Medulla oblongata (tissue), 1 donor: Measurements from ENCODE around the gene NKD1.
A peak's percentile ranks its signal among the peaks of the same experiment; 100 is the strongest.

Experiments used
- DNase-seq: peaks from one replicate; pipeline ENCODE4 v3.0.0-alpha.2; 2015; ENCODE audit errors: extremely low spot score

NKD1 gene

DNA sequence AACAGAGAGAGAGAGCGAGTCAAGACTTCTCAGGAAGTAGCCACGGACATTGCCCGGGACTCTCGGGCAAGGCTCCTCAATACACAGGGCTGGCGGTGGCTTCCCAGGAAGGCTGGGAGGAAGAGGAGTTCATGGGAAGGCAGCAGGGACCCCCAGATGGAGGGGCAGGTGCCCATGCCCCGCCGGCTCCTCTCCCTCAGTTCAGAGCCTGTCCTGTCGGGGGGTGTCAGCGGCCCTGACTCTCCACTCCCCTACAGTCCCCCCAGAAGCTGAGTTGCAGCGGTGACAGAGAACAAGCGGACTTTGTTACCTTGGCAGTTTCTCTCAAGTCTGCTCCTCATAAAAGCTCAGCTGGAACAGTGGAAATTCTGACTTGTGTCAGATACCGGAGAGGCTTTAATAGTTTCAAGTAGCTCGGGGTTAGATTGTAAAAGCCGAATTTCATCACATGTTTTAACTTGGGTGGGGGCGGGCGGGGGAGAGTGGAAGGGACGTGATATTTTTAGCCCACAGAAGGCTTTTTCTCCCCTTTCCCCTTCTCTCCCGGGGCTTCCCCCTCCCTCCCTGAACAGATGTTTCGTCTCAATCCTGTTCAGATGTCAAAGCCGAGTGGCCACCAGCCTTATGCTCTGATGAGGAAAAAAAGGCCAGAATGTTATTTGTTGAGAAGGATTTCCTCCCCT, 65.2 kb downstream of the NKD1 start:
- DNase-seq: no peak

DNA sequence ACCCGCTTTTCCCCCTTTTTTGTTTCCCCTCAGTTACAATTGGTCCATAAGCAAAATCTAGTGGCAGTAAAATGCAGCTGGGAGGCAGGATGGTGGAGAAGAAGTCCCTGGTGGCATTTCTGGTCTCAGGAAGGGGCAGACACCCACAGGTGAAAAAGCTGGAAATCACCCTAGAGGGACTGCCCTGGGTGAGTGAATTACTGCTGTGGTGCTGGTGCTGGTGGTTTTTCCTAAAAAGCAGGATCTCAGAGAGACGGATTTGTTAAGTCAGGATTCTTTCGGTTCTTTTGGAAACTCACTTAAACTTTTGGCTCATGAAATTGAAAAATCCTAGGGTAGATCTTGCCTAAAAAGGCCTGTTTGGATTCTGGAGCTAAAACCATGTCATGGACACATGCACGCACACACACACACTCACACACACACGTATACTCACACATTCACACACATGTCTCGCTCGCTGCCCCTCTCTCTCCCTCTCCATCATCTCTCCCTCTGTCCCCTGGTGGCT, 65.8 kb downstream of the NKD1 start:
- DNase-seq: no peak

DNA sequence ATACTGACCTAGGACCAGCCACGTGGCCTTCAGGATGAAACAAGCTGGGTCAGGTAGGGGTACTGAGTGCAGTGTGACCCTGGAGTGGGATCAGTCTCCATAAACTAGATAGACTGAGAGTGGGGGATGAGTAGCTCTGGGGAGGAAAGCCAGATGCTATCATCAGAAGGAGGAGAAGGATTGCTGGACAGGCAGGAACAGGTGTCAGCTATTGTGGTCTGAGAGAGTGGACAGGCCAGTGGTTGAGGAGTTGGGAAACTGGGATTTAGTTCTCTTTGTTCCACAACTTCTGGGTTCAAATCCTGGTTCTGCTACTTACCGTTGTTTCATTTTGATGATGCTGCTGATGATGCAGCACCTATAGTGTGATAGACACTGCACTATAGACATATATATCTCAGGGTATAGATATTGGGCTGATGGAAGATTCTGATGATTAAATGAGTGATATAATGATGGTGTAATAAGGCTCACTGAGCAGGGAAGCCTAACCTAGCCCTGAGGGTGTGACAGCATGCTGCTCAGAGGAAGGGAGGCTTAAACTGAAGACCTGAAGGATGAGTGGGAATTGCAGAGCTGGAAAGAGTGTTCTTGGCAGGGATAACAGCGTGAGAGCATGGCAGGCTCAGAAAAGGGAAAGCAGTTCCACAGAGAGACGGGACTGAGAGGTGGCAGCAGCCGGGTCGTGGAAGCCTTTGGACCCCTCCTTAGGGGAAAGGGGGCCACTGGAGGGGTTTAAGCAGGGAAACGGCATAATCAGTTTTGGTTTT, 66.9 kb downstream of the NKD1 start:
- DNase-seq: no peak

DNA sequence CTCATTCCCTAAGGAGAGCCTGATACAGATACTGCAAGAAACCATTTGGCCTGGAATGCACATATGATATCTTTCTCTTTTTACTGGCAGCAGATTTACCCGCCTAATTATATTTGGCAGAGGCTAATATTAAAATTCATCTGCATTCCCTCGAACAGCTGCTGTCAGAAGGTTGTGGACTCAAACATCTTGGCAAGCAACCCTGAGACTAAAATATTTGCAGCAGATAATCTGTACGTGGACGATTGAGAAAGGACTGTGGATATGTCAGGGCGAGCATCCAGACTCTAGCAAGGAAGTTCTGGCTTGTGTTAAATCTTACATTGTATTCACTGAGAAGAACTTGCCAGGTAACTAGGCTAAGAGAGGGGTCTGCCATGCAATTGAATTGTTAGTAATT, 67.7 kb downstream of the NKD1 start:
- no peak for DNase-seq

DNA sequence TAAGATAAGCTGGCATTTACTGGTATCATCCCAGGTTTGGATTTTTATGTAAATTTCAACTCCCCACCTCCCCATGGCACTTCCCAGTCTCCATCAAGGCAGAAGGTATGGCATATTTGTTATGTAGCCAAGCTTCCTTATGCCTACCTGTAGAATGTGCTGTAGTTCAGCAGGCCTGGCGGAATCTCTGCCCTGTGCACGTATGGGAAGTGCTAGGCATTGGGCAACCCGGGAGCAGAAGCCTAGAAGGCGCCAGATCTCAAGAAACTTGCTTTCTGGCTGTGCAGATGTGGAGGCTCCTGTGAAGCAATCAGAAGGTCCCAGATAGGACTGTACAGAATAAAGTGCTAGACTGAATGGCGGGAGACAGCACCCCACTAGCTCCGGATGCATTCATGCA, 68.2 kb downstream of the NKD1 start:
- DNase-seq: no peak

DNA sequence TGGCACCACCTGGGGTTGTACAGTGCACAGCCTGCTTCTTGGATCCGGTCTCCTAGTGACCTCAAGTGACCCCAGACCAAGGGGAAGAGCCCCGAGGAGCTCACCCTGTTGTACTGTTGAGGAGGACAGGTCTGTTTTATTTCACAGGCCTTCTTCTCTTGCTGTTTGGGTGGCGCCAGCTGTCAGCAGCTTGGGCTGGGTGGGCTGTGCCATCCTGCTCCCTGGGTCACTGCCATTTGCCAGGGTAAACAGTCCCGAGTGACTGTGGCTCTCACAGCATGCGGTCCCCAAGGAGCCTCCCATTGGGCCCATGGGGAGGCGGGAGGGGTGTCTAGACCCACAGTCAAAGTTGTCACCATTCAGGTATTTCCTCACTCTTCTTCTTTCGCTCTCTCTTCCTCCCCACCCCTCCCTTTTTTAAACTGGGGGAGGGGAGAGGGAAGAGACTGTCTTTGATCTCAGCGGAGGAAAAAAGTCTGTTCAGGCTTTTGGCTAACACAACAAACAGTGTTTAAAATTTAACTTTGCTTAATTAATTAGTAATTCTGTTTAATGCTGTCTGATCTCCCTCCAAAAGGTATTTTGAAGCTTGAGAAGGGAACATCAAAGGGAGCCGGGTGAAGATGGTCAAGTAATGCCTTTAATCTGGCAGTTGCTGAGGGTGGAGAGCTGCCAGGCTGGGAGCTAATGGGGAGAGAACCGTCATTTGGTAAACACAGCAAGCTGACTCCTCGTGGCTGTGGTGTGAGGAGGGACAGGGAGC, 68.9 kb downstream of the NKD1 start:
- DNase-seq: no peak

DNA sequence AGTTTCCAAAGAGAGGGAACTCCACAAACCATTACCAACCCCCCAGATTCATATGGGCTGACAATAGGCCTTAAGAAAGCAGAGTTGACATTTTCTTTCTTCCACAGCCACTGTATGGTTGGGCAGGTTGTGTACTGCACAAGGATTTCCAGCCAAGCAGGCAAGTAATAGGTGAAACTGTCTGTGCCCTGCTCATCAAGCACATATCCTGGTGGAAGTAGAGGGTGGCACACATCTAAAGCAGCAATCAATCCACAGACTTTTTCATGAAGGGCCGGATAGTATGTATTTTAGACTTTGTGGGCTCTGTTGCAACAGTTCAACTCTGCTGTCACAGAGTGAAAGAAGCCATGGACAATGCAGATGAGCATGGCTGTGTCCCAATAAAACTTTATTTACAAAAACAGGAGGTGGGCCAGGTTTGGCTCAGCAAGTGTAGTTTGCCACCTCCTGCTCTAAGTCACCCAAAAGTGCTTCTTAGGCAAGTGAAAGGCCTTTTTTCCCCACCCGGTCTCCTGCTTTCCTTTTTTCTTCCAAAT, 69.5 kb downstream of the NKD1 start:
- DNase-seq: no peak

DNA sequence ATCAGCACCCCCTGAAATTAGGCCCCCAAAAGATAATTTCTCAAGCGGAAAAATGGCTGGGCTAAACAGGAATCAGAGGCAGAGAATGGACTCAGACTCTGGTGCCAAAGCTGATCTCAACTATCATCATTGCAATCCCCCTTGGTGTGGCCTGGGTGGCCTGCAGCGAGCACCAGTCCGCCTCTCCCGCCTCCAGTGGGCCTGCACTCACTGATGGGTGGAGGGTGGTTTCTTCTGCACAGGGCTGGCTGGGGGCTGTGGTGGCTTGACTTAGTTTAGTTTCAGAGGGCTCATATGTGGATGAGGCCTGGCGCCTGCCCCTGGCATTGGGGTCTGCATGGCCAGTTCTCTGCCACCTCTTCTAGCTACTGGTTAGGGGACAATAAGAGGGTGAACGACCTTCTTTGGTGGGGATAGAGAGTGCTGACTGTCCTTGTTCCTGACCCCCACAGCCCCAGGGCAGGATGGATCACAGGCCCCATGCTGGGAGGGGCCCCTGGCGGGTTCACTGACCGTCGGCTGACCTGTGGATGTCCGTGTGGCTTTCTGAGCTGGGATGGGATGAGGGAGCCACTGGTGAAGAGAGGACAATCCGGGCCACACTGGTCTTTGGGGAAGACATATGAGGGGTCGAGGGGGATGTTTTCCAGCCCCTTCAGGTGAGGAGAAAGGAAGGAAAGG, 70.2 kb downstream of the NKD1 start:
- no peak for DNase-seq

DNA sequence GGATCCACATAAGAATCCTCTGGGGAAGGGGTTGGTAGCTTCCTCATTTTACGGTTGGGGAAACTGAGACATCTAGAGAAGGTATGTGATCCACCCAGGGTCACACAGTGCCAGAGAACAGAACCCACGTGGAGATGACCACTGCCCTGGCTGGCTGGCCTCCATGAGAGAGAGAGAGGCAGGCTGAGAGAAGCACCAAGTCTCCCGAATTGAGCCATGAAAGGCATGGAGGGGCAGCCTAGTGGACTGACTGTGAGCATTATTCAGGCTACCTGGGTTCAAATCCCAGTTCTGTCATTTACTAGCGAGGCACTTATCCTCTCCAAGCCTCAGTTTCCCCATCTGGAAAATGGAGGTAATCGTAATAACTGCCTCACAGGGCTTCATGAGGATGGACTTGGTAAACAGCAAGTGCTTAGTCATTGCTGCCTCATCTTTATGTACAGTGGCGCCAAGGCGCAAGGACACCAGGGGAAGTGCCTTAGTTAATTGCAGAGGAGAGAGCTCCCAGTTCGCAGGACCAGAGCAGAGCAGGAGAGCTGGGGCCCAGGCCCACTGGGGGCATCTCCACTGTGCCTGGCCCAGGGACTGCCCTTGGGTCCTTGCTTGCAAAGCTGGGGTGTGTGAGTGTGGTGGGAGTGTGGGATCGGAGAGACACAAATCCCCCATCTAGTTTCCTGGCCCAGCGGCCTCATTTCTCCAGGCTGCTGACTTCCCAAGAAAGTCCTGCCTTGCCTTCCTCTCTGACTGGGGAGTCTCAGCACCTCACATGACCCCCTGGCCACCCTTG, 71.7 kb downstream of the NKD1 start:
- DNase-seq: no peak

DNA sequence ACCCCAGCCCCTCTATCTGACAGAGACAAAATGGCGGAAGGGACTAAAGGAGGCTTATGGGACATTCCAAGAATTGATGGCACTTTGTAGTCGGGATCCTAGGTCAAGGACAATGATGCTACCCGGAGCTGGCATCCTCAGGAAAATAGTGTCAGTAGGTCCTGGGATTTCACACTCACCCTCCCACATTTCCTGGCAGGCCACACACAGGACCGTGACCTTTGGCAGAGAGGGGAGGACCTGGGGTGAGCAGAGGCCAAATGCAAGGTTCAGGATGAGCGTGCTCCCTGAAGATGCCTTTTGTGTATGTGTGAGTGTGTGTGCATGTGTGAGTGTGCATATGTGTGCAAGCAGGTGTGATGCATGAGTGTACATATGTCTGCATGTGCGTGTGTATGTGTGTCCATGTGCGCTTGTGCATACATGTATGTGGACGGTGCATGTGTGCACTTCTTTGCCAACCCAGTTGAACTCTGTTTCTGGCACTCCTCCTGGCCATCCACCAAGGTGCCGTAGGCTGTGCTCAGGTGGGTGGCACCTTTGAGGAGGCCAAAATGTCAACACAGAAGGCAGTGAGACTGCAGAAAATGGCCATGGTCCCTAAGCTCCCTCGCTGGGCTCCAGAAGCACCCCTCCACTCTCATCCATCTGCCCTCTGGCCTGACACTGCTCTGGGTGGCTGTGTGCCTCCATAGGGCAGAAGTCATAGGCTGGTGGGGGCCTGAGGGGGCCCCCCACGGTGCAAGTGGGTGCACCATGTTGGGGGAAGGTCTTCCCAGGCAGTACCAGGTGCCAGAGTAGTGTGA, 72.7 kb downstream of the NKD1 start:
- no peak for DNase-seq

DNA sequence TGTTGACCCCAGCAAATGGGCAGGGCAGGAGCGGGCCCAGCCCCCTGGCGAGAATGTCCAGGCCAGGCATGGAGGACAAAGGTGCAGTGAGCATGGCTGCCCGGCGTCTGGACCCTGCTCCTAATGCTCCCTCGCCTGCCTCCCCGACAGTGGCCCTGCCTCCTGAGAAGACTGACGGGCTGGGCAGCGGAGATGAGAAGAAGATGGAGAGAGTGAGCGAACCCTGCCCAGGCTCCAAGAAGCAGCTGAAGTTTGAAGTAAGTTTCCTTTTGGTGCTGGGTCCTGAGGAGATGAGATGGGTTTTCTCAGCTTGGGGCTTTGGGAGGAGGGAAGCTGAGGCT, 73.2 kb downstream of the NKD1 start:
- no peak for DNase-seq

DNA sequence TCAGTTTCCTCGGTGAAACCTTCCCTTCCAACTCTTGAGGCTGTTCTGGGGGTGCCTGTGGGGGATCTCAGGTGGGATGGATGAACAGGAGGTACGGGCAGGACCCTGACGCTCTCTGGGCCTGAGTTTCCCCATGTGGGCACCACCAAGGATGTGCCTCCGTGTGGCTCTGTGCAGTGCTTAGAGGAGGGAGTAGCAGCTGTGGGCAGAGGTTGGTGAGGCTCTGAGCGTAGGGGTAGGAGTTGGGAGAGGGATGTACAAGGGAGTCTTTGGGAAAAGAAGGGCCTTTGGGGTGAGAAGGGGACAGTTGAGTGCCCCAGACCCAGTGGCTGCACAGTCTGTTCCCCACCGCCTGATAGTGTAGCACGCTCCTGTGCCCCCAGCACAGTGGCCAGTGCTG, 73.8 kb downstream of the NKD1 start:
- no peak for DNase-seq

DNA sequence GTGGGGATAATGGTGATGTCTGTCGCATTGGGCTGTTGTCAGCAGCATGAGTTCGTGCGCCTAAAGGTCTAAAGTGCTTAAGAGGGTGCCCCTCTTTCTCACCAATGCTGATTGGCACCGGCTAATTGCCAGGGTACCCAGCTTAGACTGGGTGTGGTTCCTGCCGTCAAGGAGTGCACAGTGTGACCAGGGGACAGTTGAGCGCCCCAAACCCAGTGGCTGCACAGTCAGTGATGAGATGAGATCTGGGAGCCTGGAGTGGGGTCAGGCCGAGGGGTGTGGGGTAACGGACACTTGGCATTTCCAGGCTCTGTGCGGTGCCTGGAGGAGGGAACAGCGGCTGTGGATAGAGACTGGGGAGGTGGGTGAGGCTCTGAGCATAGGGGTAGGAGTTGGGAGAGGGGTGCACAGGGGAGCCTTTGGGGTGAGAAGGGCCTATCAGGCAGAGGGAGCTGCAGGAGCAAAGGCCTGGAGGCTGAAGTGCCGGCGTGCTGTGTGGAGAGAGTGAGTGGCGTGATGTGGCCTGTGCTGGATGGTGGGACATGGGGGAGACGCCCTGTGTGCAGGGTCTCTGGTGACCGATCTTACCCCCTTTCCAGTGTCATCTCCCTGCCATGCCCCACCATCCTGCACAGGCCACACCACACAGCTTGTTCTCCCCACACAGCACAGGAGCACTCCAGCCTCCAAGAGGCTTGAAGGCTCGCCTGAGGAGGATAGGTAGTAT, 74.6 kb downstream of the NKD1 start:
- DNase-seq: no peak

DNA sequence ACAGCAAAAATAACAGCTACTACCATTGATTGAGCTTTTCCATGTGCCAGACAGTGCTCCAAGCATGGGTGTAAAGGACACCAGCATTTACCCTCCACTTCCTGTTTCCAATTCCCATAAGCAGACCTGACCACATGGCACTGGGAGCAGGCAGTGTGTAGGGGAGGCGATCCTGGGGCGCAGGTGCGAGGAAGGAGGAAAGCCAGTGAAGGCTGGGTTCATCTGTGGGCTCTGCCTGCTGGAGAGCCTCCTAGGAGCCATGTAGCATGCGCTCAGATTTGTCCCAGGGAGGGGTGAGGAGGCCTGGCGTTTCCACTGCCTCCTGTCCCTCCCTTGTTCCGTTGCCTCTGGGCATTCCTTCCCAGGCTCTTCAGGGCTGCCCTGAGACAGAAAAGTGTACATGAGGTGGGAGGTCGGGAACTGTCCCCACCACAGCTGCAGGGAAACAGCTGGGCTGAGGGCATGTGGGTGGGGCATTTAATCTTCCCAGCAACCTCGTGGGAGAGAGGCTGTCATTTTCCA, 76.3 kb downstream of the NKD1 start:
- DNase-seq: no peak

DNA sequence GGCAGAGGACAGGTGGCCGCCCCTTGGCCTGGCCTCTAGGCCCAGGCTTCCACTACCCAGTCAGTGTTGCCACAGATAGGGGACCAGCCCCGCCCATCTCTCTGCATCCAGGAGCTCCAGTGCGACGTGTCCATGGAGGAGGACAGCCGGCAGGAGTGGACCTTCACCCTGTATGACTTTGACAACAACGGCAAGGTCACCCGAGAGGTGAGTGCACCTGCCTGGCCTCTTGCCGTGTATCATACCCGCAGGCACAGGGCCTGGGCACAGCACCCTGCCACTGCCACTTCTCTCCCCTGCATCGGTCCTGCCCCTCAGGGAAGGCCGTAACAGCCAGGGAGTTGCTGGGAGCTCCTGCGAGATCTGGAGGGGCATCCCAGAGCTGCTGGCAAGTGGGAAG, 77.2 kb downstream of the NKD1 start:
- DNase-seq: no peak

DNA sequence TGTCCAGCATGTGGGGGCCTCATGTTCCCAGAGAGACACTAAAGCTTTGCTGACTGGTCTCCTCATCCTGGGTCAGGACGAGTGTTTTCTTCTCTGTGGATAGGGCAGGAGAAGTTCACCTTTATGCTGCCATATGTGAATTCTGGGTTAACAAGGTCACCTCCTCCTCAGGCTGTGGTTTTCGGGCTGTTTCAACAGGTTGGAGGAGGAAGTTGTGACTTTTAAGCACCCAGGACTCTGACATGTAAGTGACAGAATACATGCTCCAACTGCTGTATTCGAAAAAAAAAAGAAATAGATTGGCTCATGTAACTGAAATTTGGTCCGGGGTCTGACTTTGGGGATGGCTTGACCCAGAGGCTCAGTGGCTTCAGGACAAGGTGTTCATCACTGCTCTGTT, 78.7 kb downstream of the NKD1 start:
- no peak for DNase-seq

DNA sequence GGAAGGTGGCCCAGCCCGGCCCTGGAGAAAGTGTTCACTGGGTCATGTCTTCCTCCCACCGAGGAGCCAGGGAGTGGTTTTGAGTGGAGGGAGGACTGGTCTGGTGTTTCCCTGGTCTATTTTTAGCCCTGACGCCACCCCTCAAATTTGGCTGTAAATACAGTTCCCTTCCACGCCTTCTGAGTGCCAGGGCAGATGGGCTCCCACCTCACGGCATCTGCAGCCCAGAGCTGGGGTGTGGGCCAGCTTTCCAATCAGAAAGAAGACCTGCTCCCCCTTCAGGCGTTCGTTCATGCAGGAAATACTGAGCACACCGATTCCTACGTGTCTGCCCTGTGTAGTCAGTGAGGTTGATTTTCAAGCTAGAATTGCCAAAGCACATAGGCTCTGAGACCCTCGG, 79.2 kb downstream of the NKD1 start:
- DNase-seq: peak; percentile 50

DNA sequence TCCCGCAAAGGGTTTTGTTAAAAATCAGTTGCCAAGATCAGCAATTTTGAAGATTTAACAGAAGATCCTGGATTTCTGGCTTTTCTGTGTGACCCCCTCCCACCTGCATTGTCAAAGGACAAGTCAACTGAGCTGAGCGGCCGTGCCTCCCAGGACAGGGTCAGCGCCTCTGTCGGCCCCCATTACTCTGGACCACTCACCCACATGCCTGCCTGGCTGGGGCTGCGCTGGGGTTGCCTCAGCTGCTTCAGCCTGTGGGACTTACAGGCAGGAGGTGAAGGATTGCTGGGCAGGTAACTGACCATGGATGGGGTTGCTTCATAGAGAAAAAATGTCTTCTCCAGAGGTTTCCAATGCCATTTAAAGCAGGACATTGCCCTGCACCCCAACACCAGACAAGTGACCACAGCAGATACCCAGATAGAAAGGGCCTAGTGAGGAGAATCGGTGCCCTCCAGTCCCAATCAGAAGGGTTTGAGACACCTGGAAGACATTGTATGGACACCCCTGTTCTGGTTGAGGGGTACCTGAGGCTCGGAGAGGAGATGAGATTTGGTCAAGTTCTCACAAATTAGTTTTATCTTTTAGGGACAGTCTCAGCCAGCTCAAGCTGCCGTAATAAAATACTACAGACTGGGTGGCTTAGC, 80.1 kb downstream of the NKD1 start:
- DNase-seq: no peak

DNA sequence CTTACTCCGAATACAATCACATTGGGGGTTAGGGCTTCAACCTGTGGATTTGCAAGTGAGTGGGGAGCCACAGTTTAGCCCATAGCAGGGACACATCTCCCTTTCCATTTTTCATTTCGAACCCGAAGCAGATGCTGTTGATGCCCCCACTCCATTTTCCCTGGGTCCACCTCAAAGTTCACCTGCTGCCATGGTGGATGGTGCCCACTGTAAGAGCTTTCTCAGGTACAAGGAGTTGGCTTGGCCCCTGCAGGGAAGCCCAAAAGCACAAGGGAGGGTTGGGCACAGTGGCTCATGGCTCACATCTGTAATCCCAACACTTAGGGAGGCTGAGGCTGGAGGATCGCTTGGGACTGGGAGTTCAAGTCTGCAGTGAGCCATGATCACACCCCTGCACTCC, 81.1 kb downstream of the NKD1 start:
- no peak for DNase-seq
